ENCODE measurements around the gene CYP2E1. TPM values are rescaled to one million over a fixed set of nuclear protein-coding genes. Genes with fewer than 3 reads are reported as not detected.

Gene CYP2E1
- total RNA-seq, 1 donor = 1.8 TPM

DNA sequence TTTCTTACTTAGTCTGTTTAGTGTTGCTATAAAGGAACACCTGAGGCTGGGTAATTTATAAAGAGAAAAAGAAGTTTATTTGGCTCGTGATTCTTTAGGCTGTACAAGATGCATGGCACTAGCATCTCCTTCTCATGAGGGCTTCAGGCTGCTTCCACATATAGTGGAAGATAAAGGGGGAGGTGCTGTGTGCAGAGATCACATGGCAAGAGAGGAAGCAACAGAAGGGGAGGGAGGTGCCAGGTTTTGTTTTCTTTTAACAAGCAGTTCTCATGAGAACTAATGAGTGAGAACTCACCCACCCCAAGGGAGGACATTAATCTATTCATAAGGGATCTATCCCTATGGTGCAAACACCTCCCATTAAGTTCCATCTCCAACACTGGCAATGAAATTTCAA, 17.3 kb downstream of the CYP2E1 start:
- H3K27me3 ChIP-seq (ENCODE audit: insufficient read depth, low read length) = no peaks in the 10 kb centered on the region
- no peaks in the 10 kb centered on the region for H3K4me1 ChIP-seq (ENCODE audit: insufficient read depth, low read length)
- DNase-seq (ENCODE audit: insufficient read length, low spot score, missing footprints) = no peak
- H3K27ac ChIP-seq (ENCODE audit: low read depth, low read length) = no peak overlapping the region
- no peak overlapping the region for H2AFZ ChIP-seq (ENCODE audit: low read length)
- no peaks in the 10 kb centered on the region for H3K36me3 ChIP-seq (ENCODE audit: insufficient read depth, low read length)
- TF ChIP-seq, protein P1, sequence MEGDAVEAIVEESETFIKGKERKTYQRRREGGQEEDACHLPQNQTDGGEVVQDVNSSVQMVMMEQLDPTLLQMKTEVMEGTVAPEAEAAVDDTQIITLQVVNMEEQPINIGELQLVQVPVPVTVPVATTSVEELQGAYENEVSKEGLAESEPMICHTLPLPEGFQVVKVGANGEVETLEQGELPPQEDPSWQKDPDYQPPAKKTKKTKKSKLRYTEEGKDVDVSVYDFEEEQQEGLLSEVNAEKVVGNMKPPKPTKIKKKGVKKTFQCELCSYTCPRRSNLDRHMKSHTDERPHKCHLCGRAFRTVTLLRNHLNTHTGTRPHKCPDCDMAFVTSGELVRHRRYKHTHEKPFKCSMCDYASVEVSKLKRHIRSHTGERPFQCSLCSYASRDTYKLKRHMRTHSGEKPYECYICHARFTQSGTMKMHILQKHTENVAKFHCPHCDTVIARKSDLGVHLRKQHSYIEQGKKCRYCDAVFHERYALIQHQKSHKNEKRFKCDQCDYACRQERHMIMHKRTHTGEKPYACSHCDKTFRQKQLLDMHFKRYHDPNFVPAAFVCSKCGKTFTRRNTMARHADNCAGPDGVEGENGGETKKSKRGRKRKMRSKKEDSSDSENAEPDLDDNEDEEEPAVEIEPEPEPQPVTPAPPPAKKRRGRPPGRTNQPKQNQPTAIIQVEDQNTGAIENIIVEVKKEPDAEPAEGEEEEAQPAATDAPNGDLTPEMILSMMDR (IDR thresholded peaks at IDR 0.05; ENCODE audit: extremely low read depth, low read depth, low read length) = no peak
- no peaks in the 10 kb centered on the region for H3K79me2 ChIP-seq (ENCODE audit: insufficient read depth, low read length)
- H3K4me3 ChIP-seq (ENCODE audit: insufficient read depth, low read length) = no peak overlapping the region
- H3K9me3 ChIP-seq (ENCODE audit: low read depth, low read length) = no peaks in the 10 kb centered on the region
- no peak overlapping the region for H3K4me2 ChIP-seq (ENCODE audit: insufficient read depth, low read length)
- no peaks in the 10 kb centered on the region for H4K20me1 ChIP-seq (ENCODE audit: insufficient read depth, low read length)

DNA sequence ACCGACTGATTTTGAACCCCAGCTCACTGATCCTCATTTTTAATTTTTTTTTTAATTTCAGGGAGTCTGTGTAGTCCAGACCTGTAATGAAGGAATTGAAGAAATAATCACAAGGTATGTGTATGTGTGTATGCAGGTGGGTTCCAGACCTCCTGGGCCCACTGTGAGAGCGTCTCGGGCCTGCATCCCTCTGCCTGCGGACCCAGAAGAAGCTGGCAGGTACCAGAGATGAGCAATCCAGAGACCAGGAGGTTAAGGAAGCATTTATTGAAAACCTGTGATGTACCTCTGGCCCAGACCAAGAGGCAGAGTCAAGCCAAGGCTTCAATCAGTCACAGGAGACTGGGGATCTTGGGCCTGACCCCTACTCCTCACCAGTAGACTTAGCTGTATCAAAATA, 27.4 kb downstream of the CYP2E1 start:
- Histone ChIP-seq H3K79me2 (ENCODE audit: insufficient read depth, low read length) (no peaks in the 10 kb centered on the region), H3K27me3 (ENCODE audit: insufficient read depth, low read length) (no peaks in the 10 kb centered on the region), H3K4me3 (ENCODE audit: insufficient read depth, low read length) (no peak overlapping the region), H4K20me1 (ENCODE audit: insufficient read depth, low read length) (no peaks in the 10 kb centered on the region), H3K9me3 (ENCODE audit: low read depth, low read length) (no peaks in the 10 kb centered on the region), H3K4me1 (ENCODE audit: insufficient read depth, low read length) (no peaks in the 10 kb centered on the region), H3K4me2 (ENCODE audit: insufficient read depth, low read length) (no peak overlapping the region), H2AFZ (ENCODE audit: low read length) (no peak overlapping the region), H3K36me3 (ENCODE audit: insufficient read depth, low read length) (no peaks in the 10 kb centered on the region), H3K27ac (ENCODE audit: low read depth, low read length) (no peak overlapping the region)
- TF ChIP-seq, protein P1 (IDR thresholded peaks at IDR 0.05; ENCODE audit: extremely low read depth, low read depth, low read length) = no peak
- DNase-seq (ENCODE audit: insufficient read length, low spot score, missing footprints) = no peak

DNA sequence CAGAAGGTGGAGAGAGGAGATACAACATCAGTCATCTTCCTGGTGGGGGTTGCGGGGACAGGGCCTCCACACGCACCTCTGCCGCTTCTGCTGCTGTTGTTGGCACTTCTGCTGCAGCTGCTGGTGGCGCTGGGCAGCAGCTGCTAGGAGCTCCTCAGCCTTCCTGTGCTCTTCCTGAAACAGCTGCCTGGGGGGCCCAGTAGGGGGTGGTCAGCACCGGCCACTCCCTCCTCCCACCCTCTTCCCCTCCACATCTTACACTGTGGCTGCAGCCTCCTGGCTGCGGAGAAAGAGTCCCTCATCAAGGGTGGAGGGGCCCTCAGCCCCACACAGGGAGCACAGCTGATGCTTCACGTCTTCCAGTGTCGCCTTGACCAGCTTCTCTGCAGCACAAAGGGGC, 28.4 kb downstream of the CYP2E1 start:
- Histone ChIP-seq H3K4me1 (ENCODE audit: insufficient read depth, low read length) (no peaks in the 10 kb centered on the region), H3K27me3 (ENCODE audit: insufficient read depth, low read length) (no peaks in the 10 kb centered on the region), H3K36me3 (ENCODE audit: insufficient read depth, low read length) (no peaks in the 10 kb centered on the region), H3K9me3 (ENCODE audit: low read depth, low read length) (no peaks in the 10 kb centered on the region), H3K4me3 (ENCODE audit: insufficient read depth, low read length) (no peak overlapping the region), H3K4me2 (ENCODE audit: insufficient read depth, low read length) (no peak overlapping the region), H3K79me2 (ENCODE audit: insufficient read depth, low read length) (no peaks in the 10 kb centered on the region), H2AFZ (ENCODE audit: low read length) (no peak overlapping the region), H4K20me1 (ENCODE audit: insufficient read depth, low read length) (no peaks in the 10 kb centered on the region), H3K27ac (ENCODE audit: low read depth, low read length) (no peak overlapping the region)
- TF ChIP-seq, protein P1 (IDR thresholded peaks at IDR 0.05; ENCODE audit: extremely low read depth, low read depth, low read length) = no peak
- no peak for DNase-seq (ENCODE audit: insufficient read length, low spot score, missing footprints)

DNA sequence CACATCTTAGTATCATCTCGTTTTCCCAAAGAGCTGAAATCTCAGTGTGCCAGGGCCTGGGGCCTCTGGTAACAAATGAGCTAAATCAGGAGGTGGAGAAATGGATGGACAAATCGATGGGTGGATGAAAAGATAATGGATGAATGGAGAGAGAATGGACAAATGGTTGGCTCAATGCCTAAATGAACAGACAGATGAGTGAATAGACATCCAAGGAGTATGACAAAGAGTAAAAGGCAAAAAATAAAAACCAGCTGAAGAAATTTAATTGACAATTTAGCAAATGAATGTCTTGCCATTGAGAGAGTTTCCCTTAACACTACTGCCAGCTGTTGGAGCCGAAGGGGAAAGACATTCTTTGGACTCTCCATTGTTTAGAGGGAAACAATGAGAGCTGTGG, 30.2 kb downstream of the CYP2E1 start:
- Histone ChIP-seq H3K4me3 (ENCODE audit: insufficient read depth, low read length) (no peak overlapping the region), H4K20me1 (ENCODE audit: insufficient read depth, low read length) (no peaks in the 10 kb centered on the region), H3K4me1 (ENCODE audit: insufficient read depth, low read length) (no peaks in the 10 kb centered on the region), H3K27ac (ENCODE audit: low read depth, low read length) (no peak overlapping the region), H2AFZ (ENCODE audit: low read length) (no peak overlapping the region), H3K4me2 (ENCODE audit: insufficient read depth, low read length) (no peak overlapping the region), H3K27me3 (ENCODE audit: insufficient read depth, low read length) (no peaks in the 10 kb centered on the region), H3K36me3 (ENCODE audit: insufficient read depth, low read length) (no peaks in the 10 kb centered on the region), H3K9me3 (ENCODE audit: low read depth, low read length) (no peaks in the 10 kb centered on the region), H3K79me2 (ENCODE audit: insufficient read depth, low read length) (no peaks in the 10 kb centered on the region)
- TF ChIP-seq, protein P1 (IDR thresholded peaks at IDR 0.05; ENCODE audit: extremely low read depth, low read depth, low read length) = no peak
- no peak for DNase-seq (ENCODE audit: insufficient read length, low spot score, missing footprints)
